DMS153 (cell line): ENCODE data around the gene AGRP.

Experiments
- DNase-seq: peaks from one replicate; lab custom pipeline; 2025; lab: John Stamatoyannopoulos, UW

The AGRP gene

GRCh38 chr16:67463059-67463458 is 20.3 kb downstream of the AGRP start:
- DNase-seq: no peak

DNA sequence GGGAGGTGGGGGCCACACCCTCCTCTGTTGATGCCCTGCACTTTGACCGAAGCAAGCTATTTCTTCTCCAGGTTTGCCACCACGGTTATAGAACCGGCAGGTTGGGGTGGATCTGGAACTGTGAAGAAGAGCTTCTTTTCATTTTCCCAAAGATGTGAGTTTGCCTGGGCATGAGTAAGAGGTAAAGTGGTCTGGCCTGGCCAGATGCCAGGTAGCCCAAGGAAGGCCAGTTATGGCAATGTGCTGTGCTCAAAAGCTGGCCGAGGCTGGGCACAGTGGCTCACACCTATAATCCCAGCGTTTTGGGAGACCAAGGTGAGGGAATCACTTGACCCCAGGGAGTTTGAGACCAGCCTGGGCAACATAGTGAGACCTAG is 21.1 kb downstream of the AGRP start:
- DNase-seq: no peak

DNA sequence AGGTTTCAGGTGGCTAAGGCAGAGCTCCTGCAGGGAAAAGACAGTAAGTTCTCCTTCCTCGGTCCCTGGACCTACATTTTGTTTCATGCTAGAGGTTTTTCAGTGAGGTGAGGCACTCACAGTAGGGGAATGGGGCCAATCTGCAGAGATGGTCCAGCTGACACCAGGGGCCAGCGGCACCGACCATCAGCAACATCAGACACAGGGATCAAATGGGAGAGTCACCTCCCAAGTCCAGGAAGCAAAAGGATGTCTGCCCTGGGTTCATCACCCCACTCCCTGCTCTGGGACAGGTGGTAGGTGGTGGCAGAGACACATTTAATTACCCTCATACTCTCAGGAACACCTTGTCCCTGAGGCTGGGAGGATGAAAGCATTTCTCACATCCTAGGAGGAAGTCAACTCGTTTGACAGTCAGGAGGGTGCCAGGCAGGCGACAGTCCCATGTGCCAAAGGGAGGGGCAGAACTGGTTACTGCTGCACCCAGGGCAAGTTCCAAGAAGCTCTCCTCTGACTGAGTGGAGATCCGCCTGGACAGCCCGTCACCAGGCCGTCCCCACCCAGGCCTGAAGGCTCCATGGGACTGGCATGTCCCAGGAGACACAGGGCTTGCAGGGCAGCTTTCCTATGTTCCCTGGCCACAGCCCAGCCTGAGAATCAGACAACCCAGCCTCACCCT is 21.6 kb downstream of the AGRP start:
- DNase-seq: no peak

- no peak for DNase-seq
Observed at GRCh38 chr16:67460961-67461360, 22.4 kb downstream of the AGRP start.

GRCh38 chr16:67460168-67460567 is 23.2 kb downstream of the AGRP start:
- no peak for DNase-seq

GRCh38 chr16:67459861-67460150 is 23.5 kb downstream of the AGRP start:
- no peak for DNase-seq

- peak; percentile 20 for DNase-seq
Observed at GRCh38 chr16:67459066-67459860, 24.1 kb downstream of the AGRP start.

GRCh38 chr16:67458121-67458641 is 25.2 kb downstream of the AGRP start:
- no peak for DNase-seq

DNA sequence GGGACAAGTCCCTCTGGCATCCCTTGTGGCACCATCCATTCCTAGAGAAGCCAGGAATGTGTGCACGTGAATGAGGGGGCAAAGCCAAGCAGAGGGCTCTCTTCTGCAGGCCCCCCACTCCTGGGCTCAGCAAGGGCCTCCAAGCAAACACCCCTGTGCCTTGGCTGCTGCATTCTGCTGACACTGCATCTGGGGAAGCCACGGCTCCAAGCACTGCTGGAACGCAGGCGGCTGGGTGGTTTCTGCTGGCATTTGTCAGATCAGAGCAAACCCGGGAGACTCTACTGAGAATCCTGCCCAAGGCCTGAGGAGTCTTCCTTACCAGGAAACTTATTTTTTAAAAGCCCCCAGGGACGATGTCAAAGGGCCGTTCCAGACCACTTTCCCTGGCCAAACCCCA is 25.7 kb downstream of the AGRP start:
- no peak for DNase-seq

DNA sequence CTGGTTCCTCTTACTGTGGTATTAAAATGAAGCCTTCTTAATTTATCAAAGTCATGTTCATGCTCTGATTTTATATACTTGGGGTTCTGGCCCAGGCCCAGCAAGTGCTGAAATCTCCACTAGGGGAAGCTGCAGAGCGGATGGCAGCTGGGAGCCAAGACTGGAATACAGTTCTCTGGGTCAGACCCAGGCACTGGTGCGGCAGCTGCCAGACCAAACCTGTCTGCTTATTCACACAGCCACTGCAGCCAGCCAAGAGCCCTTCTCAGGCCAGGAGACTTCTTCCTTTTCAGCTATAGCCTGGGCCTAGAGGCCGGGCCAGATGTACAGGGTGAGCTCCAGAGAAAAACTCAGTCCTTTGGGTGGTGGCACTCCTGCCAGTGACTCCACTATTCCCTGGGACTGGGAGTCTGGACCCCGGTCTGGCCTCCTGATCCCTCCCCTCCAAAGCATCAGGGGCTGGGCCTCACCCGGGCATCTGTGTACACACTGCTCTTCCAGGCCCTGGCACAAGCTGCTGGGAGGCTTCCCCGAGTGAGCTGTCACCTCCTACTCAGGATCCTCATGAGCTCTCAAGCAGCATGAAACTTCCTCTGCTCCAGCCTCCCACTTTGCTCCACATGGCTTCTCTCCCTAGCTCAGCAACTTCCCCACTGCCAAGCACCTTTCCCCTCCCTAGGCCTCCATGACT is 26.8 kb downstream of the AGRP start:
- no peak for DNase-seq

GRCh38 chr16:67454852-67455251 is 28.5 kb downstream of the AGRP start:
- DNase-seq: no peak

DNA sequence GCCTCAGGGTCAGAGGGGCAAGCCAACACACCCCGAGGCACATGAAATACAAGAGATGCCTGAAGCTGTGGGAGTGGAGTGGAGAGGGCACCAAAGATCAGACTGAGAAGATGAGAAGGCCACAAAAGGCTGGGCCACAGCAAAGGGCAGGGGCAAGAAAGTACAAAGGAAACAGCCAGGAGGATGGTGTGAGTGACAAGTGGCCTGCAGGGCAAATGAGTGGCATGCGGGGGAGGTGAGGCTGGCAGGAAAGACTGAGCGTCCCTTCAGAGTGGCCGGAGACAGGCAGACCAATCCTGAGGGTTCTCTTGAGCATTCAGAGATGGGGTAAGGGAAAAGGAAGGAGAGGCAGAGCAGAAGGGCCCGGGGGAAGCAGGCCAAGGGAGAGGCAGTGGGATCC is 29.2 kb downstream of the AGRP start:
- DNase-seq: no peak

GRCh38 chr16:67451704-67452435 is 31.5 kb downstream of the AGRP start:
- peak; percentile 50 for DNase-seq

GRCh38 chr16:67451061-67451703 is 32.2 kb downstream of the AGRP start:
- no peak for DNase-seq

- DNase-seq: no peak
Observed at GRCh38 chr16:67449739-67450138, 33.6 kb downstream of the AGRP start.

GRCh38 chr16:67449336-67449735 is 34.0 kb downstream of the AGRP start:
- DNase-seq: no peak

DNA sequence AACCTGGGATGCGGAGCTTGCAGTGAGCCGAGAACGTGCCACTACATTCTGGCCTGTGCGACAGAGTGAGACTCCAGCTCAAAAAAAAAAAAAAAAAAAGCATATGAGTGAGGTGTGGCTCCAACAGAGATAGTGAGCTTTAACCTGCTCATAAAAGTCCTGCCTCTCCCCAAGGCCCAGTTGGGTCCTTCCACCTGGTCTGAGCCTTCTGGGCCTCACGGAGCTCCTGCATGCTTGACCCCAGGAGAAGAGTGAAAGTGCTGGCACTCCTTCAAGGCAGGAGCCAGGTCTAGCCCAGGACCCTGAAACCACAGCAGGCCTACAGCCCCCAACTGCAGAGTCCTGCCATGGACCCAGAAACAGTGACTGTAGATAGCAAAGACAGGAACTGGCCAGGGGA is 34.8 kb downstream of the AGRP start:
- no peak for DNase-seq

DNA sequence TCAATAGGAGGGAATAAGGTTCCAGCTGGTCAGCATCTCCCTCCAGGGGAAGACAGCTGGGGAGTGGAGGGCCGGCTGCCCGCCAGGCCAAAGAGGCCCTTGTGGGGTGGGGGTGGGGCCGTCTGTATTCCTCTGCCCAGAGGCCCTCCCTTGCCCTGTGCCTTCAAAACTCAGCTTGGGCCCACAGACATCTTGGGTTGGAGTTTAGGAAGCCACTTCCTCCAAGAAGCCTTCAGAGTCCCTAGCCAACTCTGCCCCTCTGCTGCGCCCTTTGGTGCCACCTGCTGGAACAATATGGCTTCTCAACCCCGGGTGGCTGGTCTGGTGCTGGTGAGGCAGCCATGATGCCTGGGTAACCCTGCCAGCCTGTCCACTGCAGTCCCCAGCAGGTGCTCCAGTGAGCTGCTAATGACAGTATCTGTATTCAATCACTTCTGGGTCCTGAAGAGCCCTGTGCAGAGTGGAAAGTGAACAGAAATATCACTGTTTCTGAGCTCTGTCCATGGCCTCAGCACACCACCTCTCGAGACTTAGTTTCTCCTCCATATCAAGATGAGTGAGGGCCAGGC is 35.8 kb downstream of the AGRP start:
- DNase-seq: no peak

DNA sequence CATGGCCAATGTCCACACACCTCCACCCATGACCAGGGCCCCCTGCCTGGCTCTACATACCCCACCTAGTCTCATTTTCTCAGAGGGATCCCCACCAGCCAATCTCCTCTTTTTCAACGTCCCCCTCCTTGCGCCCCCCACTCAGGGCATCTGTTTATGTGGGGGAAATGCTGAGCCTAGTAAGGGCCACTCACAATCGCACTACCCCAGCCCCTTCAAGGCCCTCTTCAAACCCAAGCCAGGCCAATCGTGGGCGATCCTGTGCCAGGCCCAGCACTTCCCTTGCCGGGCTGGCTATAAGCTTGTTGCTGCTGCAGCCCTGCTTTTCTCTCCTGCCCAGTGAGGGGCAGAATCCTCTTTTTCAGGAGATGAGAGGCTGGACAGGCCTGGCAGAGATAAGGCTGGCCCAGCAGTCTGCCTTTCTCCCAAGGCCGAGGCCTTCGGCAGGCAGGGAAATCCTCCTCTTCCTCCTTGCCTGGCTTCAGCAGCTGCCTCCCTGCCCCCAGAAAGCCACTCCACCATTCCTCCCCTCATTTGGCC is 36.3 kb downstream of the AGRP start:
- DNase-seq: no peak

DNA sequence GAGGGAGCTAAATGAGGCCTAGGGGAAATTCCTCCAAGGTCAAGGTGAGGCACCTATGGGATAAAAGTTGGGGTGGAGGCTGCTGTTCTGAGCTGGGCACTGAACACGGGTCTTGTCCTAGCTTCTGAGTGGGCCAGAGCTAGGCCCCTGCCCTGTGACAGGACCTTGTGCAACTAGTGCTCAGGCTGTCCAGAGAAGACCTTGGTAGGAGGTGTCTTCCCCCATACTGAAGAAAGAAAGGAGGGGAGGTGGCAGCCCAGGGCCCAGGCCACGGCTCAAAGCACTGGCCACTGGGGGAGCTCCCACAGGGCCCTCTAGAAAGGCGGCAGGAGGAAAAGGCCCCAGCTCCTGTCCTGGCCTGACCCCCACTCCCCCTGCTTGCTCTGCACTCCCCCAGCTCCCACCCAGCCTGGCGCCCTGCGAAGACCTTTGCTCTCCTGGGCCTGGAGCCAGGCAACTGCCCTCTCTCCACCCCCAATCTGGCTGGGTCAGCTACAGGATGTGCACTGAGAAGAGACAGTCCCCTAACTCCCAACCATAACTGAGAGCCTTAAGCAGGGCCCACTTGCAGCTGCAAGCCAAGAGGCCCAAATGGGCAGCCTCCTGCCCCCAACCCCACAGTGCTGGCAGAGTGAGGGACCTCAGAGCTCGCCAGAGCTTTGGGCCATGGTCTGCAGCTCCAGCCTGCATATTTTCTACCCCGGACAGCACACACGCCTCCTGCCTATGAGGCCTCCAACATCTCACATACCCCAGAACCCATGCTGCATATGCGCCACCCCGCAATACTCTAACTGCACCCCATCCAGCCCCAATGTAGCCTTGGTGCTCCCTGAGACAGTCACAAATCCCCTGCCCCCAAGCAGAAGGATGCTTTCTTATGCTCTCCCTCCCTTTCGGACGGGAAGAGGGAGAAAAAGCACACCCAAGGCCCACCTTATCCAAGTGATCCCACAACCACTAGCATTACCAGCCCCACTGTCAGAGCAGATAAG is 37.1 kb downstream of the AGRP start:
- DNase-seq: no peak
